Left lobe of liver (tissue), 2 donors: Measurements from ENCODE around the gene CTNNA3. TPM values are rescaled to one million over a fixed set of nuclear protein-coding genes. Genes with fewer than 3 reads are reported as not detected.
"Not testable (repeated sequence)": the region's sequence is repeated elsewhere in the genome, so short reads cannot be mapped to it uniquely, and the experiment has no call there.

Source experiments
- ATAC-seq: fragments of 200-7000 bp; cut with Tn5 transposase; one replicate; pipeline ENCODE4 v1.9.1; 2020; ENCODE audit warnings: mild to moderate bottlenecking, moderate library complexity
- DNase-seq: peaks from one replicate; pipeline ENCODE4 v3.0.0-alpha.2; 2020; ENCODE audit warnings: low spot score
- total RNA-seq: library from RNA; stranded (reverse); gene quantifications from one replicate; pipeline ENCODE4 v1.2.1, GENCODE V29; 2021
- donor health status: DM: no; HTN: no; CAD: no; lungs with moderate emphysema.
- donor health status: DM: no; HTN: yes; CAD: no.

CTNNA3 gene
- total RNA-seq, 1 donor from 2014 or later, result 1.5 TPM

DNA sequence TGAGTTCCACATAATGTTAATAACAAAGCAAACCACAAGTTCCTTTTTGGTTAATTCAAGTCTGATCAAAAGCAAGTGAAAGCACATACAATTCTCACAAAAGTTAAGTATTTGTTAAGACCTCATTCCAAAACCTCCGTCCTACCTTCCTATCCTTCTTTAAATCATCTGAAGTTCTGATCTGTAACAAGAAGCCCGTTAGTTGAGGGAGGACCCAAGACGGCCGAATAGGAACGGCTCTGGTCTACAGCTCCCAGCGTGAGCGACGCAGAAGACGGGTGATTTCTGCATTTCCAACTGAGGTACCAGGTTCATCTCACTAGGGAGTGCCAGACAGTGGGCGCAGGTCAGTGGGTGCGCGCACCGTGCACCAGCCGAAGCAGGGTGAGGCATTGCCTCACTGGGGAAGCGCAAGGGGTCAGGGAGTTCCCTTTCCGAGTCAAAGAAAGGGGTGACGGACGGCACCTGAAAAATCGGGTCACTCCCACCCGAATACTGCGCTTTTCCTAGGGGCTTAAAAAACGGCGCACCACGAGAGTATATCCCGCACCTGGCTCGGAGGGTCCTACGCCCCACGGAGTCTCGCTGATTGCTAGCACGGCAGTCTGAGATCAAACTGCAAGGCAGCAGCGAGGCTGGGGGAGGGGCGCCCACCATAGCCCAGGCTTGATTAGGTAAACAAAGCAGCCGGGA, 309.0 kb downstream of the CTNNA3 start:
- not testable (repeated sequence) for DNase-seq

GRCh38 chr10:67386260-67386659, 309.7 kb downstream of the CTNNA3 start:
- ATAC-seq (no peak), DNase-seq (no peak)

More for the DNA sequence above, 309.0 kb downstream of the CTNNA3 start:
- ATAC-seq, result not testable (repeated sequence)

GRCh38 chr10:67385566-67385965, 310.4 kb downstream of the CTNNA3 start:
- DNase-seq, result no peak

DNA sequence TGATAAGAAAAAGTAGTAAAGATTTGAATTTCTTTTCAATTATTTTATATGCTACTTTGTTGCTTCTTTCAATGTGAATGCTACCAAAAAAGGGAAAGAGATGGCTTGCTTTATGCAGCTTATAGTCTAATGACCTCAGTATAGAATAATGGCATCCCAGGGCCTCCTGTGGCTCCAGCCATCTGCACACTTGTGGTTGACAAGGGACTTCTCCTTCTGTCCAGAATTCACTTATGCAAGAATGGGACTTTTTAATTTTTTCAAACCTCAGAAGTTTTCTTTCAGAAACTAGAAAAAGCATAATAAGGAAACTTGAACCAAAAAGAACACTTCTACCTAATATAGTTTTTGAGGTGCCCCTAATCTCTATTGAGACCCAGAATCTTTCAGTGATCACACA, 310.9 kb downstream of the CTNNA3 start:
- DNase-seq (no peak), ATAC-seq (no peak)

More at GRCh38 chr10:67385566-67385965, 310.4 kb downstream of the CTNNA3 start:
- ATAC-seq, result no peak

DNA sequence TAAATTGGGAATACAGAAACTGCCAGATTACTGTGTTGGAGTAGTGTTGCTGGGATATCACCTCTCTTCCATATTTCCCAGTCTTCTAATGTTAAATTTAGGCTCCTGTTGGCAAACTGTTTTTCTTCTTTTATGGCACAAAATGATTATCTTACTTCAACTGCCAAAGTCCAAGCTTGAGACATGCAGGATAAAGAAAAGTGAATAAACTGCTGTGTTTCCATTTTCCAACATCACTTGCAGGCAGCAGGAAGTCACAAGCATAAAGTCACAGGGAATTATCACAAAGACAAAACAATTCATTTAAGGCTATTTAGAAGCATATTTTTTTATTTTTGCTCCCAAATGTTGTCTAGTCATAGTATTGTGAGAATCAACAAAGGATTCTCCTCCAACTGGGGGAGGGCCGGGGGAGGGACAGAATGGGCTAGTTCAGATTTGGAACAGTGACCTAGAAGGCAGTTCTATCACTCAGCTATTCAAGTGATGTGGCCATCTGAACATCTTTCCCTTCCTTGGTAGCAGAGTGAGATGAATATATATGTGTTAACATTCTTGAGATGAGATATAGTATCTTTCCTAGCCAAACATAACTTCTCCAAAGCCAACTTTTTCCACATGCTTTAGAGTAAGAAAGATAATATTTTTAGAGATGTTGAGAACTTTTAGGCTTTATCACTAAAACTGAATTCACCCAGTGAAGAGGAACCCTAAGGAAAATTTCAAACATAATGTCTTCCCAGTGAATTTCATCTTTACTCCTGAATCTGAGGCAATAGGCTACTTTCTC, 364.7 kb downstream of the CTNNA3 start:
- no peak for ATAC-seq
- DNase-seq, result no peak

- no peak for ATAC-seq
- no peak for DNase-seq
Observed at GRCh38 chr10:67327626-67328535, 368.1 kb downstream of the CTNNA3 start.

- no peak for DNase-seq
- ATAC-seq, result no peak
Observed at GRCh38 chr10:67319976-67320375, 376.0 kb downstream of the CTNNA3 start.

GRCh38 chr10:67308912-67309311, 387.1 kb downstream of the CTNNA3 start:
- DNase-seq (no peak), ATAC-seq (no peak)

- ATAC-seq (peak; percentile 82), DNase-seq (no peak)
Observed at GRCh38 chr10:67306588-67307205, 389.3 kb downstream of the CTNNA3 start.

GRCh38 chr10:67302701-67303100, 393.3 kb downstream of the CTNNA3 start:
- no peak for ATAC-seq

DNA sequence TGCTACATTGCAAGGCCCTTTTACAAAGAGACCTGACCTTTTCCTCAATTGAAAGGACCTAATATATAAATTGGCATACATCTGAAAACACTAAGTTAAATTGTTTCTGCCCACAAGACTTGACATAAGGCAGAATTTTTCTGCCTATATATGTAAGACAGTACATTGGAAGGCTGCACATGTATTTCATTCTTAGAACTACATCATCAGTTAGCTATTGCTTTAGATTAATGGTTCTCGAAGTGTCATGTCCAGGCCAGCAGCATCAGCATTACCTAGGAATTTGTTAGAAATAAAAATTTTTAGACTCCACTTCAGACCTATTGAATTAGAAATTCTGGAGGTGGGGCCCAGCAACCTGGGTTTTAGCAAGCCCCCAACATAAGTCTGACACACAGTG, 396.2 kb downstream of the CTNNA3 start:
- DNase-seq (no peak), ATAC-seq (no peak)

More at GRCh38 chr10:67302701-67303100, 393.3 kb downstream of the CTNNA3 start:
- no peak for DNase-seq

GRCh38 chr10:67297637-67298181, 398.3 kb downstream of the CTNNA3 start:
- DNase-seq, result no peak
- ATAC-seq, result no peak

- ATAC-seq (no peak), DNase-seq (no peak)
Observed at GRCh38 chr10:67296926-67297325, 399.1 kb downstream of the CTNNA3 start.

GRCh38 chr10:67288688-67289410, 407.1 kb downstream of the CTNNA3 start:
- DNase-seq (peak; percentile 82), ATAC-seq (peak; percentile 97)

- peak; percentile 20 for ATAC-seq
Observed at GRCh38 chr10:67284589-67284988, 411.4 kb downstream of the CTNNA3 start.

GRCh38 chr10:67282871-67283270, 413.1 kb downstream of the CTNNA3 start:
- no peak for ATAC-seq

More at GRCh38 chr10:67284589-67284988, 411.4 kb downstream of the CTNNA3 start:
- no peak for DNase-seq

DNA sequence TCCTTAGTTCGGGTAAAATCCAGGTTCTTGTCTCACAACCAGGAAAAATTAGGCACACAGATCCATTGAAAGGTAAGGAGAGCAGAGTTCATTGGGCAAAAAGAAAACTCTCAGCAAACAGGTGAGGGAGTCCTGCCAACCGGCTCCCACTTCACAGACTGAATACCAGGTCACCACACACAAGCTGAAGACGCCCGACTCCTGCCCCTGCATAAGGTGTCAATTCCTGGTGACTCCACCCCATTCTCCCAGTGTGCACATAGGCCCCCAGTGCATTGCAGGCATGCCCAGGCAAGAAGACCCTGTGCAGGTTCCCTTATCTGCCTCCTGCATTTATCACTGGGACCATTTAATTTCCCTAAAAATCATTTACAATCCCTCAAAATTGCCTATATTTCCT, 415.6 kb downstream of the CTNNA3 start:
- ATAC-seq (no peak), DNase-seq (no peak)

More at GRCh38 chr10:67282871-67283270, 413.1 kb downstream of the CTNNA3 start:
- DNase-seq, result no peak

DNA sequence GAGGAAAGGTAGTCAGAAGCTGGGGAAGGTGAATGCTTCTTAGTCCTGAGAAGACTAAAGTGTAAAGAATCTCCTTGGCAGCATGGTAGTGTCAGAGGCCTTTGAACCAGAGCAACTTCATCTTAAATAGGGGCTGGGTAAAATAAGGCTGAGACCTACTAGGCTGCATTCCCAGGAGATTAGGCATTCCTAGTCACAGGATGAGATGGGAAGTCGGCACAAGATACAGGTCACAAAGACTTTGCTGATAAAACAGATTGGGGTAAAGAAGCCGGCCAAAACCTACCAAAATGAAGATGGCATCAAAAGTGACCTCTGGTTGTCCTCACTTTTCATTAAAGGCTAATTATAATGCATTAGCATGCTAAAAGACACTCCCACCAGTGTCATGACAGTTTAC, 418.6 kb downstream of the CTNNA3 start:
- ATAC-seq, result no peak
- DNase-seq, result no peak

DNA sequence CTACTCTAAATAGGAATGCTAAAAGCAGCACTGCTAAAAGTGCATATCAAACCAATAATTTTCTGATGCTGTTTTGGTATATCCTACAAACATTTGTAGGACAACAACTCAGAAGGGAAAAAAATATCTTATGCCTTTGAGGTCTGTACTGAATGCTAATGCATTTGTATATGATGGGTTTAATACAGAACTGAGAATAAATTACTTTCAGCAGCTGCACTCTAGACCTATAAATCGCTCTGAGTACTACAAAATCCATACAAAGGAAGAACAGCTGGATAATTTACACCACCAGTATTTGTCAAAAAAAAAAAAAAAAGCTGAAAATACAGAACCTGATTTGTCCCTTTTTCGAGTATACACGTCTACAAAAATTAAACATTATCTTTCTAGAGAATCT, 426.2 kb downstream of the CTNNA3 start:
- DNase-seq, result no peak
- no peak for ATAC-seq

DNA sequence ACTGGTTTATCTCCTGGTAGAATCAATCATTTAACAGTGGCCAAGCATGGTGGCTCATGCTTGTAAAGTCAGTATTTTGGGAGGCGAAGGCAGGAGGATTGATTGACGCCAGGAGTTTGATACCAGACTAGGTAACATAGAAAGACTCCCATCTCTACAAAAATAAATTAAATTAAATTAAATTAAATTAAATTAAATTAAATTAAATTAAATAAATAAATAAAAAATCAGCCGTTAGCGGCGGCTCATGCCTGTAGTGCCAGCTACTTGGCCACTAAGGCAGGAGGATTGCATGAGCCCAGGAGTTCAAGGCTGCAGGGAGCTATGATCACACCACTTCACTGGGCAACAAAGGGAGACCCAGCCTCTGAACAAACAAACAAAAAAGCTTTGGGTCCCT, 427.8 kb downstream of the CTNNA3 start:
- DNase-seq (no peak), ATAC-seq (no peak)
